ENCODE measurements around the gene HOXA10.

HOXA10 gene

GRCh38 chr7:27154901-27155815 lies 19.0 kb downstream of the HOXA10 start:
- peak; percentile 29 for DNase-seq

DNA sequence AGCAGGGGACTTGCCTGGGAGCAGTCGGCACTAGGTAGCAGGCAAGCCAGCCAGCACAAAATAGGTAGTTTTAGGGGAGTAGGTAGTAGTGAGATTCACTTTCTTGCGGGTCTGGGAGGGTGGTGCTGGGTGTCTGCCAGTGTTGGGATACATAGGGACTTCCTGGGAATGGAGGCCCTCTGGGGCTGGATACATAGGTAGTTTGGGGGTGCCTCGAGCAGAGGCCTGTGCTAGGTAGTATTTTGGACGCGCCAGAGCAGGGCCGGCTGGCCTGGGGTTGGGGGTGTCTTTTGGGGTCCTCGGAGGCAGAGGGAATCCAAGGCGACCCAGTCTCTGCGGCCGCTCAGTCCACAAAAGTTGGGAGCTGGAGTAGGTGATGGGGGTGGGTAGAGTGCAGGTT lies 19.8 kb downstream of the HOXA10 start:
- DNase-seq: no peak

GRCh38 chr7:27153526-27153925 lies 20.6 kb downstream of the HOXA10 start:
- DNase-seq: no peak

GRCh38 chr7:27152816-27153442 lies 21.2 kb downstream of the HOXA10 start:
- DNase-seq: no peak

- DNase-seq: no peak
Observed at GRCh38 chr7:27151931-27152815, 21.9 kb downstream of the HOXA10 start, which contains the start of gene HOXA3. Gene HOXA3, minus strand, starts transcription at chr7:27152583. Its CDS starts 41,943 bp downstream, at chr7:27110640.

- no peak for DNase-seq
Observed at GRCh38 chr7:27151341-27151930, 22.7 kb downstream of the HOXA10 start.

DNA sequence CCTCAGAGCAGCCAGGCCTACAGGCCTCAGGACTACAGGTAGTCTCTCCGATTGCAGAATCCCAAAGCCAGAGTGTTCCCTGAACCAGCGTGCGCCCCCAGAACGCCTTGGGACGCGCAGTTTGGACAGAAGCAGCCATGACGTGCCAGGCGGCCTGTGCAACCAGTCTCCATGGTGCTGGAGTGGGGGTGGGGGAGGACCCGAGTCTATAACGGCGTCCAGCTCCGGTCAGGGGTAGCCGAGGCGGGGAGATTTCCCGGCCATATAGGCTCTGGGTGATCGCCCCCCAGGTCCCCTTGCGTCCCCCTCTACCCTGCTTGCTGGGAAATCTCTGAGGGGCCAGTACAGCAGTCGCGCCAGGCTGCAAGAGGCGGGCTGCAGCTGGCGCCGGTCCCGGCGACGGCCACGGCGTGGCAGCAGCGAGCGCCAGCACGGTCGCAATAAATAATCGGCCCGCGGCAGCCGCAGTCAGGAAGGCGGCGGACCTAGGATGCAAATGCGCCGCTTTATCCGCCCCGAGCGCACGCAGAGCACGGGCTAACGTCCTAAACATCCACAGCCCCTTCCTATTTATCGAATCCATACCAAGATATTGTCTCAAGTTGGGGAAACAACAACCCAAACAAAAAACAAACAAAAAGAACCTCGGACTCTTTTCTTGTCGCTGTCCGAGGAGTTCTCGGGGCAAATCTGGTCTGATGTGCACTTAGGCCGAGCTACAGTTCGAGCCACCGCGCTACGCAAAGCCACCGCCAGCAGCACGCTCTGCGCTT lies 23.4 kb downstream of the HOXA10 start:
- peak; percentile 63 for DNase-seq

DNA sequence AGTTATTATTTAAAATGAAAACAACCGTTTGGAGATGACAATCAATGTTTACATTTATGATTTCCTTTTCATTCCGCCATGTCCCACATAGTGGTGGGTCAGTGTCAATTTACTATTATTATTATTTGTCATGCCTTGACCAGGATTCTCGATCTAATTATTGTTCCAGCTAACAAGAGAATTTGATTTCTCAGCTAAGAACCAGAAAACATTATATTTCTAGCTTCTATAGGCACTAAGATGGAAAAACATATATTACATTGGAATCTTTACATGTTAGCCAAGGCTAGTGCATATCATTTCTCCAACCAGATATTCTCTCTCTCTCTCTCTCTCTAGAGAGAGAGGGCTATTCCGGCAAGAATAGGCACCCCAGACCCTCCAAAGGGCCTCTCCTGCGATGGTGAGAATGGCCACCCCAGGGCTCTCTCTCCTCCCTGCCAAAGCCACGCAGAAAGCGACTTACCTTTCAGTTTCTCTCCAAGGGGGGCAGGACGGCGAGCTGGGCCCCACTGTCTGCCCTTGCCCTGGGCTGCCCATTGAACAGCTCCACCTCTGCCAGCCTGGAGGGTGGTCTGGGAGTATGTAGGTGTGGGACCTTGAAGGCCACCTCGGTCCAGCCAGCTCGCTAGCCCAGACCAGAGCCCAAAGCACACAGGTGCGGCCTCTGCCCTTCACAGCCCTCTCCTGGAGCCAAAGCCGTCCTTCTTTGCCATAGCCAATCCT lies 24.1 kb downstream of the HOXA10 start:
- DNase-seq: no peak

- DNase-seq: no peak
Observed at GRCh38 chr7:27148756-27149641, 25.1 kb downstream of the HOXA10 start.

DNA sequence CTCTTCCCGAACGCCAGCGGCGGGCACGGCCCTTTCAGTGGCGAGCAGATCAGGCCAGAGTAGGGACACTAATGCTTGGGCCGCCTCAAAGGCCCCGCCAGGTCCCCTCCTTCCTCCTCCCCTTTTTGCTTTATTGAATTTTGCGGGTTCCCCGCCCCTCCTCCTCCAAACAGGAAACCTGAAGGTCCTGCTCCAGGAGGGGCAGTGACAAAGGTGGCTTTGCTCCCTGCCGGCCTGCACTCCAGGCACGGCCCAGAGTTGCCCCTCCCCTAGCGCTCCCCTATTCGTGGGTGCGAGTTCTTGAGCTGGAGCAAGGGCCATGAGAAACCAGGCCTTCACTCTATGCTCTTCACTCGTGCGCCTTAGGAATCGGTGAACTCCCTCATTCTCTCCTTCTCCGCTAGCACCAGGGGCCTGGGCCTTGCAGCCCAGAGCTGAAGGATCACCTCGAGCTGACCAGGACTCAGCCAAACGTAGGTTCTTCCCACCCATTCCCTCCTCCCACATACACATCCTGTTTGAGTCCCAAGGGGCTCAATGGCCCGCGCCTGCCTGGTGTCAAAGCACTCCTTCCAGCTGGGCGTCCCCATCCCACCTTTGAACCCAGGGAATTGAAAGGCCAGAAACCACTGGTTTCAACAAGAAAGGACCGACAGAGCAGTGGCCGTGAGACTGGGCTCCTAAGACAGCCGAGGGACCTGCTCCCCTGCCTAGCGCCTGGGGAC lies 25.9 kb downstream of the HOXA10 start:
- no peak for DNase-seq

DNA sequence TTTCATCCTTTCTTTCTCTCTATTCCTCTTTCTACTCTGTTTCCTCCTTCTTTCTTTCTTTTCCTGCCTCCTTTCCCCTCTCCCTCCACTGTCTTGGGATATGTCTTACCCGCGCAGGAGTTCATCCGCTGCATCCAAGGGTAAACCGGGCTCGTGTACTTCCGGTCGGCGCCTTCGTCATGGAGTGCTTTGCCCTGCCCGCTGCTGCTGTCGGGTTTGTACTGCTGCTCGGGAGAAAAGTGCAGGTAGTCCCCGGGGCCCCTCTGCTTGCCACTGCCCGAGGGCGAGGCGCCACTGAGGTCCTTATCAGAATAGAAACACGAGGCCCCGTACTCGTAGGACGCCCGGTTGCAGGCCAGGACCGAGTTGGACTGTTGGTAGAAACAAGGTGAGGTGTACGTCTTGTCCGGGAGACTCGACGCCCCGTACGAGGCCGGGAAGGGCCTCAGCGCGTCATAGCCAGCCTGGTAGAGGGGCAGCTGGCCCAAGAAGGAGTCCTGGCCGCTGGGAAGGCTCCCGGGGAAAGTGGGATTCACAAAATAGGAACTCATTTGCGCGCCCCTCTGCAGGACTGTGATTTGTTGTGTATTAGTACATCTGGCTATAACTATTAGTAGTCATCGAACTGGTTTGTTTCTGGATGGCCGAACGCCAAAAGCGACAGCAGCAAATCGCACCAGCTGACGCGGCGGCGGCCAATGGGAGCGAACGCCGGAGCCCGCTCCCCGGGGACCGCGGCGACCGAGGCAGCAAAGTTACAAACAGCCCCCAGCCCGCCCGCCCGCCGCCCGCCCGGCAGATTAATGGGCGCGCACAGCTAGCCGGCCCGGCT lies 26.7 kb downstream of the HOXA10 start, which contains the start of gene HOXA6:
TSS of gene HOXA6 (minus strand) at position 576 of the 832 bp plus-strand sequence. CDS start at position 551, 25 bp downstream.
- DNase-seq: no peak

DNA sequence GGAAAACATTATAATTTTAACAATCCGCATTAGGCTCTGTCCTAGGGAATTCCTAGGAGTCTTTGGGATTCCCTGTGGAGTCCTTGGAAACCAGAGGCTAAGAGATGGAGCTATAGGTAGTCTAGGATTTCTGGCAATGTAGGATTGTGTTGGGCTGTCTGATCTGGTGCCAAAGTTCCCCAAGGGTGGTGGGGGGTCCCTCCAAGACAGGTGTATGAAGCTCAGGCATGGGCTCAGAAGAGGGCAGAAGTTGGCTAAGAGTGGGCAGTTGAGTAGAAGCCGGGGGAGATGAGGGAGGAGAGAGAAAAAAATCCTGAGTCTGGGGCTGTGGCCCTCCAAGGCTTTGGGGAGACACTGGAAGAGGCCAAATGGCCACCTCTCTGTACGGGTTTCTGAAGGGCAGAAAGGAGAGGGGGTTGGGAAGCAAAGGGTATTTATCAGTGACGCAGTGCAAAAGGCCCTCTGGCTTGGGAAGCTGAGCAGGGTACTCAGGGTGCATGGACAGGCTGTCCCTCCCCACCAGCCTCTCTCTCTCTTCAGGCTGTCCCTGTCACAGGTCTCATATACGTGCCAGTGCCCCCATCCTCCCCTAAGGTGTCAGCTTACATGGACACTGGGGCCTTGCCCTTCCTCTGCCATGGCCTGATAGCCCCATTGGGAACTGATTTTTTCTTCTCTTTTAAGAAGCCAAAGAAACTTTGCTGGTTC lies 27.5 kb downstream of the HOXA10 start:
- no peak for DNase-seq

DNA sequence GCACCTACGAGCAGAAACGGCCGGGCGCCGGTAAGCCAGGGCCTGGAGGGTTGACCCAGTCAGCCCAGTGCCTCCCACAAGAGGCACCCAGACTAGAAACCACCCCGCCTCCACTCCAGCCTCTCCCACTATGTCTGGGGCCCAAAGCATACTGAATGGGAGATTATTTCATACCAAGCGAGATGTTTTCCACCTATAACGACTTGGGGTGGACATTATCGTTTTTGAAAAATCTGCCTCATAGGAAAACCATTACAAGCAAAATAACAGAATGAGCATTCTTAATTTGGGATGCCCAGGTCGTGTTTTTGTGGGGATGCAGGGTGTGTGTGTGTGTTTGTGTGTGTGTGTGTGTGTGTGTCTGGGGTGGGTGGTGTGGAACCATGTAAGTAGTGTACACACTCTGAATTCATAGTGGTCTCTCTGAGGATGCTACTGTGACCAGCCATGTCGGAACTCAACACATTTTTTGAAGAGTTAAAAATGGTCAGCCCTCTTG lies 28.2 kb downstream of the HOXA10 start:
- DNase-seq: no peak

GRCh38 chr7:27145165-27145913 lies 28.8 kb downstream of the HOXA10 start:
- DNase-seq: no peak

GRCh38 chr7:27144781-27145164 lies 29.3 kb downstream of the HOXA10 start:
- no peak for DNase-seq

DNA sequence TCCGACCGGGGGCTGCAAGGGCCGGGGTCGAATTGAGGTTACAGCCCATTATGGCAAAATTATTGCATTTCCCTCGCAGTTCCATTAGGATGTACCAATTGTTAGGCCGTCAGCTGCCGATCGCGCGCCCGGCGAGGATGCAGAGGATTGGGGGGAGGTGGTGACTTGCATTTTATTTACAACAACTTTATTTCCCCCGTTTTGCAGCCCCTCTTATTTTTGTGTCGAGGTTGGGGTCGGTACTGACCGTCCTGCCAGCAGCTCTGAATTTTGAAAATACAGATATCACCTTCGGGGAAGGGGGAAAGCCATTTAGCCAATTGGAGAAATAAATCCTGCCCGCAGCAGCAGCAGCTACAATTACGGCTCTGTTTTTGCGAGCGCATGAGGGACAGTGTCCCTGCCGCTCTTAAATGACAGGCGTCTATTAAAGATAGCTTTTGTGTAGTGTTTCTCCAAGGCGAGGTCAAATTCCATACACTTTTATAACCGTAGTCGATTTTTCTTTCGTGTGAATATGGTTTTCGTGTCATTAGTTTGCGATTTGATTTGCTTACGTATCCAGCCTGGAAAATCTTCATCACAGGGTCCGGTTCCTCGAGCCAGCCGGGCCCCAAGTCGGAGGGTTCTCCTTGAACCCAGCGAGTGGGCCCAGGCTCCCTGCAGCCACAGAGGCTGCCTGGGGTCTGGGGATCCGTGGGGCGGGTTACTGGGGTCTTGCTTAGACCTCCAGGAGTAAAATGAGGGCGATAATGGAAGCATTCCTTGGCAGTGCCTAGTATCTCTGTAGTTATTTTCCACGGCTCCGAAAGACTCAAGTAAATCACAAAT lies 30.0 kb downstream of the HOXA10 start:
- no peak for DNase-seq

Measured in CD4-positive, alpha-beta T cell treated with Interleukin-17A for 1 hour (primary cell).